ENCODE results near the gene LCP2.

LCP2 gene

GRCh38 chr5:170297589-170298462, at the start of gene LCP2:
LCP2 (minus strand) TSS chr5:170297777; CDS start chr5:170297611, 166 bp downstream.
- Histone ChIP-seq H3K27me3 (ENCODE audit: control insufficient read depth, insufficient read depth, low read length) (no peaks in the 10 kb centered on the region), H3K36me3 (ENCODE audit: control insufficient read depth, insufficient read depth, low read length) (no peaks in the 10 kb centered on the region), H3K9me3 (ENCODE audit: control insufficient read depth, insufficient read depth, low read depth, low read length) (no peaks in the 10 kb centered on the region), H3K9ac (ENCODE audit: low read length) (no peak within 1 kb of the TSS), H3K4me3 (ENCODE audit: low read depth, low read length) (no peak within 1 kb of the TSS), H3K4me1 (ENCODE audit: control insufficient read depth, insufficient read depth, low read length) (peaks cover 16% of the 10 kb centered on the region), H3K27ac (ENCODE audit: low read depth, low read length) (no peak within 1 kb of the TSS)

- H3K9ac ChIP-seq (ENCODE audit: low read length), result no peak overlapping the region
- H3K9me3 ChIP-seq (ENCODE audit: control insufficient read depth, insufficient read depth, low read depth, low read length), result peaks cover 8% of the 10 kb centered on the region
- H3K4me1 ChIP-seq (ENCODE audit: control insufficient read depth, insufficient read depth, low read length), result peaks cover 8% of the 10 kb centered on the region
- no peak overlapping the region for H3K27ac ChIP-seq (ENCODE audit: low read depth, low read length)
- H3K36me3 ChIP-seq (ENCODE audit: control insufficient read depth, insufficient read depth, low read length), result no peaks in the 10 kb centered on the region
- H3K4me3 ChIP-seq (ENCODE audit: low read depth, low read length), result no peak overlapping the region
- no peaks in the 10 kb centered on the region; the same call in 1 of the 2 replicates for H3K27me3 ChIP-seq (ENCODE audit: control insufficient read depth, insufficient read depth, low read length)
Measured at GRCh38 chr5:170347022-170347567, 49.5 kb upstream of the LCP2 start.

- Histone ChIP-seq H3K4me3 (ENCODE audit: low read depth, low read length) (no peak overlapping the region), H3K9ac (ENCODE audit: low read length) (no peak overlapping the region), H3K9me3 (ENCODE audit: control insufficient read depth, insufficient read depth, low read depth, low read length) (peaks cover 20% of the 10 kb centered on the region), H3K4me1 (ENCODE audit: control insufficient read depth, insufficient read depth, low read length) (peaks cover 8% of the 10 kb centered on the region), H3K27ac (ENCODE audit: low read depth, low read length) (no peak overlapping the region), H3K36me3 (ENCODE audit: control insufficient read depth, insufficient read depth, low read length) (no peaks in the 10 kb centered on the region), H3K27me3 (ENCODE audit: control insufficient read depth, insufficient read depth, low read length) (no peaks in the 10 kb centered on the region)
Measured at GRCh38 chr5:170345971-170346370, 48.4 kb upstream of the LCP2 start.

GRCh38 chr5:170343177-170343576, 45.6 kb upstream of the LCP2 start:
- no peaks in the 10 kb centered on the region for H3K36me3 ChIP-seq (ENCODE audit: control insufficient read depth, insufficient read depth, low read length)
- H3K4me1 ChIP-seq (ENCODE audit: control insufficient read depth, insufficient read depth, low read length), result peaks cover 8% of the 10 kb centered on the region; the same call in 1 of the 2 replicates
- no peak overlapping the region for H3K9ac ChIP-seq (ENCODE audit: low read length)
- no peaks in the 10 kb centered on the region for H3K27me3 ChIP-seq (ENCODE audit: control insufficient read depth, insufficient read depth, low read length)
- no peak overlapping the region for H3K27ac ChIP-seq (ENCODE audit: low read depth, low read length)
- H3K9me3 ChIP-seq (ENCODE audit: control insufficient read depth, insufficient read depth, low read depth, low read length), result peaks cover 22% of the 10 kb centered on the region
- H3K4me3 ChIP-seq (ENCODE audit: low read depth, low read length), result no peak overlapping the region

GRCh38 chr5:170342153-170342725, 44.7 kb upstream of the LCP2 start:
- no peak overlapping the region for H3K27ac ChIP-seq (ENCODE audit: low read depth, low read length)

GRCh38 chr5:170341545-170341944, 44.0 kb upstream of the LCP2 start:
- Histone ChIP-seq H3K9ac (ENCODE audit: low read length) (no peak overlapping the region), H3K4me3 (ENCODE audit: low read depth, low read length) (no peak overlapping the region), H3K9me3 (ENCODE audit: control insufficient read depth, insufficient read depth, low read depth, low read length) (peaks cover 22% of the 10 kb centered on the region), H3K36me3 (ENCODE audit: control insufficient read depth, insufficient read depth, low read length) (no peaks in the 10 kb centered on the region), H3K27me3 (ENCODE audit: control insufficient read depth, insufficient read depth, low read length) (no peaks in the 10 kb centered on the region), H3K27ac (ENCODE audit: low read depth, low read length) (no peak overlapping the region), H3K4me1 (ENCODE audit: control insufficient read depth, insufficient read depth, low read length) (peaks cover 16% of the 10 kb centered on the region)

More at GRCh38 chr5:170342153-170342725, 44.7 kb upstream of the LCP2 start:
- peaks cover 22% of the 10 kb centered on the region for H3K9me3 ChIP-seq (ENCODE audit: control insufficient read depth, insufficient read depth, low read depth, low read length)
- H3K9ac ChIP-seq (ENCODE audit: low read length), result no peak overlapping the region
- no peaks in the 10 kb centered on the region for H3K27me3 ChIP-seq (ENCODE audit: control insufficient read depth, insufficient read depth, low read length)
- H3K4me1 ChIP-seq (ENCODE audit: control insufficient read depth, insufficient read depth, low read length), result peaks cover 10% of the 10 kb centered on the region
- no peaks in the 10 kb centered on the region for H3K36me3 ChIP-seq (ENCODE audit: control insufficient read depth, insufficient read depth, low read length)
- H3K4me3 ChIP-seq (ENCODE audit: low read depth, low read length), result no peak overlapping the region

- no peaks in the 10 kb centered on the region for H3K27me3 ChIP-seq (ENCODE audit: control insufficient read depth, insufficient read depth, low read length)
- H3K36me3 ChIP-seq (ENCODE audit: control insufficient read depth, insufficient read depth, low read length), result no peaks in the 10 kb centered on the region
- no peak overlapping the region for H3K27ac ChIP-seq (ENCODE audit: low read depth, low read length)
Measured at GRCh38 chr5:170339780-170340167, 42.2 kb upstream of the LCP2 start.

GRCh38 chr5:170338933-170339779, 41.6 kb upstream of the LCP2 start:
- Histone ChIP-seq H3K4me1 (ENCODE audit: control insufficient read depth, insufficient read depth, low read length) (peaks cover 25% of the 10 kb centered on the region), H3K27me3 (ENCODE audit: control insufficient read depth, insufficient read depth, low read length) (no peaks in the 10 kb centered on the region), H3K4me3 (ENCODE audit: low read depth, low read length) (no peak overlapping the region), H3K27ac (ENCODE audit: low read depth, low read length) (no peak overlapping the region), H3K9ac (ENCODE audit: low read length) (no peak overlapping the region), H3K36me3 (ENCODE audit: control insufficient read depth, insufficient read depth, low read length) (no peaks in the 10 kb centered on the region), H3K9me3 (ENCODE audit: control insufficient read depth, insufficient read depth, low read depth, low read length) (peaks cover 16% of the 10 kb centered on the region)

More at GRCh38 chr5:170339780-170340167, 42.2 kb upstream of the LCP2 start:
- peaks cover 18% of the 10 kb centered on the region for H3K9me3 ChIP-seq (ENCODE audit: control insufficient read depth, insufficient read depth, low read depth, low read length)
- H3K9ac ChIP-seq (ENCODE audit: low read length), result no peak overlapping the region
- no peak overlapping the region for H3K4me3 ChIP-seq (ENCODE audit: low read depth, low read length)
- H3K4me1 ChIP-seq (ENCODE audit: control insufficient read depth, insufficient read depth, low read length), result peaks cover 20% of the 10 kb centered on the region

GRCh38 chr5:170338291-170338690, 40.7 kb upstream of the LCP2 start:
- Histone ChIP-seq H3K27me3 (ENCODE audit: control insufficient read depth, insufficient read depth, low read length) (no peaks in the 10 kb centered on the region), H3K27ac (ENCODE audit: low read depth, low read length) (no peak overlapping the region), H3K9ac (ENCODE audit: low read length) (no peak overlapping the region), H3K36me3 (ENCODE audit: control insufficient read depth, insufficient read depth, low read length) (no peaks in the 10 kb centered on the region), H3K4me3 (ENCODE audit: low read depth, low read length) (no peak overlapping the region), H3K9me3 (ENCODE audit: control insufficient read depth, insufficient read depth, low read depth, low read length) (peaks cover 16% of the 10 kb centered on the region), H3K4me1 (ENCODE audit: control insufficient read depth, insufficient read depth, low read length) (peaks cover 34% of the 10 kb centered on the region)

- Histone ChIP-seq H3K9me3 (ENCODE audit: control insufficient read depth, insufficient read depth, low read depth, low read length) (peaks cover 14% of the 10 kb centered on the region), H3K36me3 (ENCODE audit: control insufficient read depth, insufficient read depth, low read length) (no peaks in the 10 kb centered on the region), H3K4me3 (ENCODE audit: low read depth, low read length) (no peak overlapping the region), H3K9ac (ENCODE audit: low read length) (no peak overlapping the region), H3K27ac (ENCODE audit: low read depth, low read length) (no peak overlapping the region), H3K4me1 (ENCODE audit: control insufficient read depth, insufficient read depth, low read length) (peaks cover 45% of the 10 kb centered on the region), H3K27me3 (ENCODE audit: control insufficient read depth, insufficient read depth, low read length) (no peaks in the 10 kb centered on the region)
Measured at GRCh38 chr5:170337045-170337733, 39.6 kb upstream of the LCP2 start.
